Hippocampal formation (tissue), 2 donors: ENCODE measurements around the gene DGAT2.

Experiments
- DNase-seq, 2 donors: peaks; one replicate each; lab custom pipeline; 2025; lab: John Stamatoyannopoulos, UW

Gene DGAT2

DNA sequence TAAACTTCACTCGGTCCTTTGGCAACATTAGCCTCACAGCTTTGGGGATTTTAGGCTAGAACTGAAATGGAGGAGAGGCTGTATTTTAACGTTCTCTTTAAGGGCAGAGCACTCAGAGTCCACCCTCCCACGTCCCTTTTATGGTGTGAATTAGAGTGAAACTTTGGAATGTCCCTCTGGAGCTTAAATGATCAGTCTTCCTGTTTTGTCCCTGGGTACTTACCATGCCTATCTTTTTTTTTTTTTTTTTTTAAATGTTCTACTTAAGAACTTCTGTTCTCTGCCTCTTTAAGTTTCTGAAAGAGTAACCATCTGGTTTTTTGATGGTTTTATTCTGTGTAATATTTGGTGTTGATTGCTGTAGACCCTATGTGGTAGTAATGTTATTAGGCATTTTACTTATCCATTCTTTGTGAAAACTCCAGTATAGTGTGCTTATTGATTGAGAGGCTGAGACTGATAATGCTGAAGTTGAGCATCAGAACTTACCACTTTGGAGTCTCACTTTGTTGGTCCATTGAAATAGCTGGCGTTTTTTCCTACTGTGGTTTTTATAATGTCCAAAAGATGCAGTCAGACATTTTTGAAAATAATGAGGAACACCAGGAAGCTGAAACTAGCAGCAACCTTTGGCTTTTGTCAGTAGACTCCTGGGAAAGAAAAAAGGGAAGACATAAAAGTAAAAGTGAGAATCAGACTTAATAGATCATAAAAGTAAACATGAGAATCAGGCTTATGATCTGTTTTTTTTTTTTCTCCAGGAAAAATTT, 58.1 kb downstream of the DGAT2 start:
- no peak for DNase-seq

- no peak for DNase-seq
Observed at GRCh38 chr11:75827562-75827961, 59.0 kb downstream of the DGAT2 start.

DNA sequence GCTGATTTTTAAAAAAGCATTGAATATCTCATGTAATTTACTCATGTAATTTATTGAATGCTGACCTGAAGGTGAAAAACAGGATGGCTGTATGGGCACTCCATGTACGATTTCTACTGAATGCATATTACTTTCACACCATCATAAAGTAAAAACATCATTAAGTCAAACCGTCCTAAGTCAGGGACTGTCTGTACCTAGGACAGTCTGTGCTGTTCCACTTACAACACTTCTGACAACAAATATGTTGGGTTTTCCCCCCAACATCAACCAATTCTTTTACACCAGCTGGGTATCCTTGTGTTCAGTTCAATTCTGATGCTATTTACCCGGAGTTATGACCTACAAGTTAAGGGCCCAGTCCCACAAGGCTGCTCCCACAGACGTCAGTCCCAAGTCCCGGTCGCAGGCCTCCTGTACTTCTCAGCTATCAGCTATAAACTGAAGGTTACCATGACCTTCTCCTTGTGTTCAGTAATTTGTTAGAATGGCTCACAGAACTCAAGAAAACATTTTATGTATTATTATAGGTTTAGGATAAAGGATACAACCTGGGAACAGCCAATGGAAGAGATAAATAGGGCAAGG, 63.4 kb downstream of the DGAT2 start:
- DNase-seq, result no peak

DNA sequence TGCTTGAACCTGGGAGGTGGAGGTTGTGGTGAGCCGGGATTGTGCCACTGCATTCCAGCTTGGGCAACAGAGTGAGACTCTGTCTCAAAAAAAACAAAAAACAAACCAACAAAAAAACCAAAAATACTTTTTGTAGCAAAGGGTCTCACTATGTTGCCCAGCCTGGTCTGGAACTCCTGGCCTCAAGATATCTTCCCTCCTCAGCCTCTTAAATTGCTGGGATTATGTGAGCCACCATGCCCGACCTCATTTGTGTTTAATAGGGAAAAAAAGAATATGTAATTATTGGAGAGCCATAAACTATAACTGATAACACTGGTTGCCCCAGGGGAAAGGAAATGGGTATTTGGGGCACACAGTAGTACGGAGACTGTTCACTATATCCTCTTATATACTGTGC, 66.2 kb downstream of the DGAT2 start:
- no peak for DNase-seq

DNA sequence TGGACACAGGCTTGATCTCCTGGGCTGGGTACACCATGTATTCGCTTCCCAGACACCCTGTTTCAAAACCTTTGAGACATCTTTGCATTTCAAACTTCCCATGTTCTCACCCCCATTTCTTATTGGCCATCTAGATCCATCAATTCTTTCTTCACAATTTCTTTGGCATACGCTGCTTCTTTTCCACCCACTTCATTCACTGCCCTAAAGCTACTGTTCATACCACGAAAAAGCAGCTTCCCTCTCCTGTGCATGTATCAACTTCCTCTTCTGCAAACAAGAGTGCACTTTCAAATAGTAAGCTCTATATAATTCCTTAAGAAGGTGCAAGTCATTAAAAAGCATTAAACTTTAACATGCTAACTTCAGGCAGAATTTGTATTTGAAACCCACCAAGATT, 67.8 kb downstream of the DGAT2 start:
- no peak for DNase-seq

DNA sequence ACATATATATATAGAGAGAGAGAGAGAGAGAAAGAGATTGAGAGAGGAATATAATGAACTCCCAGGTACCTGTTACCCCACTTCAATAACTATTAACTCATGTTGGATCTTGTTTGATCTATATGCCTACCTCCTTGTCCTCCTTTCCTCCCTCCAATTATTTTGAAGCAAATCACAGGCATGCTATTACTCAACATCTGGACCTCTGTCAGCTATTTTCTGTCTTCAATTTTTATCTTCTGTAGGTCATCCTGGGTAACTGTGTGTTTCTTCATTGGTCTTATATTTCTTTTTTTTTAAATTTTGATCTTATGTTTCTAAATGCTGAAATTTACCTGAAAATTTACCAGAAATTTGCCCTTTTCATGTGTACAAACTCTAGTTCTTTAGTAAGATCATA, 71.3 kb downstream of the DGAT2 start:
- no peak for DNase-seq

GRCh38 chr11:75840522-75840921, 71.9 kb downstream of the DGAT2 start:
- DNase-seq, result no peak

- no peak for DNase-seq
Observed at GRCh38 chr11:75841739-75842138, 73.2 kb downstream of the DGAT2 start.

- DNase-seq, result no peak
Observed at GRCh38 chr11:75845324-75845723, 76.7 kb downstream of the DGAT2 start.

GRCh38 chr11:75849894-75850293, 81.3 kb downstream of the DGAT2 start:
- DNase-seq, result no peak

DNA sequence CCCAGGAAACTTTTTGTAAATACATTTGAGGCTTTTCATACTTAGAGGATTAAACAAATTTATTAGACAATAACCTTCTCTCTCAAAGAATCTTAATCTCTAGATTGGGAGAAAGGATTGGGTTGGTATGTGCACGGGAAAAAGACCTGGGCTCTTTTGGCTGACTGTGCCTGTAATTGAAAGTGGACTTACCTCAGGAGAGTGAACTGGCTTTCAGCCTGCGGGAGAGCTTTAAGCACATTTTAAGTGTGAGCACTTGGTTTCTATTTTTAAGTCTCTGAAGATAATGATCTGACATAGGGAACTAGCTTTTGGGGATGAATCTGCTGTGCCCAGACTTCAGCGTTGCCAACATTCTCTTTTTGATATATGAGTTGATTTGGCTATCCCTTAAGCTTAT, 82.2 kb downstream of the DGAT2 start:
- no peak for DNase-seq
